OCI-LY1 (cell line): ENCODE results near the gene ZCCHC14.

Experiments
- H2AFZ ChIP-seq: fragments of 200-600 bp; sonication (generic), shearing (Covaris generic); 2 replicates; pipeline ENCODE4 v1.6.0; 2014; ENCODE audit warnings: antibody characterized with exemption, mild to moderate bottlenecking, low read length
- H3F3A ChIP-seq: fragments of 200-600 bp; sonication (generic), shearing (Covaris generic); 2 replicates; pipeline ENCODE4 v1.6.0; 2014; ENCODE audit warnings: mild to moderate bottlenecking, antibody characterized with exemption, low read length, moderate library complexity; ENCODE audit not compliant: insufficient read depth
- H3K27ac ChIP-seq: fragments of 200-600 bp; sonication (generic); 2 replicates; pipeline ENCODE4 v1.5.1; 2014; ENCODE audit warnings: low read length, mixed run types, mild to moderate bottlenecking, low read depth; ENCODE audit not compliant: poor library complexity, severe bottlenecking
- H3K27me3 ChIP-seq: fragments of 200-600 bp; sonication (generic); 2 replicates; pipeline ENCODE4 v1.6.0; 2014; ENCODE audit warnings: antibody characterized with exemption, mild to moderate bottlenecking, low read length, moderate library complexity; ENCODE audit not compliant: insufficient read depth
- H3K36me3 ChIP-seq: fragments of 200-600 bp; sonication (generic); 2 replicates; pipeline ENCODE4 v1.6.1; 2014; ENCODE audit warnings: mild to moderate bottlenecking, antibody characterized with exemption, low read length, moderate library complexity, mixed read lengths; ENCODE audit not compliant: insufficient read depth
- H3K4me1 ChIP-seq: fragments of 200-600 bp; sonication (generic); 2 replicates; pipeline ENCODE4 v1.5.1; 2014; ENCODE audit warnings: mild to moderate bottlenecking, low read length, moderate library complexity; ENCODE audit not compliant: insufficient read depth, severe bottlenecking
- H3K4me2 ChIP-seq: fragments of 200-600 bp; sonication (generic), shearing (Covaris generic); 2 replicates; pipeline ENCODE4 v1.6.1; 2014; ENCODE audit warnings: low read length
- H3K4me3 ChIP-seq: fragments of 200-600 bp; sonication (generic); 2 replicates; pipeline ENCODE4 v1.5.1; 2014; ENCODE audit warnings: low read length, low read depth, mild to moderate bottlenecking, mixed read lengths; ENCODE audit not compliant: poor library complexity, severe bottlenecking
- H3K79me2 ChIP-seq: fragments of 200-600 bp; shearing (Covaris generic); 2 replicates; pipeline ENCODE4 v1.6.1; 2016; ENCODE audit warnings: mixed run types, low read length, mixed read lengths; ENCODE audit not compliant: insufficient read depth
- H3K9ac ChIP-seq: fragments of 200-600 bp; sonication (generic), shearing (Covaris generic); 2 replicates; pipeline ENCODE4 v1.6.1; 2014; ENCODE audit warnings: mild to moderate bottlenecking, low read length, mixed read lengths
- H3K9me2 ChIP-seq: fragments of 200-600 bp; sonication (generic), shearing (Covaris generic); 2 replicates; pipeline ENCODE4 v1.6.1; 2014; ENCODE audit warnings: low read depth, mild to moderate bottlenecking, low read length, mixed read lengths
- H3K9me3 ChIP-seq: fragments of 200-600 bp; shearing (Covaris generic); 2 replicates; pipeline ENCODE4 v1.6.1; 2014; ENCODE audit warnings: low read length, mixed read lengths
- H4K20me1 ChIP-seq: fragments of 200-600 bp; sonication (generic), shearing (Covaris generic); 2 replicates; pipeline ENCODE4 v1.6.0; 2016; ENCODE audit warnings: mild to moderate bottlenecking, low read length; ENCODE audit not compliant: insufficient read depth
- EZH2 ChIP-seq: fragments of 200-600 bp; sonication (generic), shearing (Covaris generic); IDR thresholded peaks from 2 replicates; pipeline ENCODE4 v1.8.0; 2017; ENCODE audit warnings: borderline replicate concordance, mixed run types, mild to moderate bottlenecking, antibody characterized with exemption, low read length, moderate library complexity, mixed read lengths
- TF ChIP-seq, protein P1 (sequence below): fragments of 200-600 bp; sonication (generic), shearing (Covaris generic); IDR thresholded peaks from 2 replicates; pipeline ENCODE4 v1.5.1; 2017; ENCODE audit warnings: mild to moderate bottlenecking, antibody characterized with exemption, low read length, moderate library complexity, mixed read lengths

ZCCHC14 gene

DNA sequence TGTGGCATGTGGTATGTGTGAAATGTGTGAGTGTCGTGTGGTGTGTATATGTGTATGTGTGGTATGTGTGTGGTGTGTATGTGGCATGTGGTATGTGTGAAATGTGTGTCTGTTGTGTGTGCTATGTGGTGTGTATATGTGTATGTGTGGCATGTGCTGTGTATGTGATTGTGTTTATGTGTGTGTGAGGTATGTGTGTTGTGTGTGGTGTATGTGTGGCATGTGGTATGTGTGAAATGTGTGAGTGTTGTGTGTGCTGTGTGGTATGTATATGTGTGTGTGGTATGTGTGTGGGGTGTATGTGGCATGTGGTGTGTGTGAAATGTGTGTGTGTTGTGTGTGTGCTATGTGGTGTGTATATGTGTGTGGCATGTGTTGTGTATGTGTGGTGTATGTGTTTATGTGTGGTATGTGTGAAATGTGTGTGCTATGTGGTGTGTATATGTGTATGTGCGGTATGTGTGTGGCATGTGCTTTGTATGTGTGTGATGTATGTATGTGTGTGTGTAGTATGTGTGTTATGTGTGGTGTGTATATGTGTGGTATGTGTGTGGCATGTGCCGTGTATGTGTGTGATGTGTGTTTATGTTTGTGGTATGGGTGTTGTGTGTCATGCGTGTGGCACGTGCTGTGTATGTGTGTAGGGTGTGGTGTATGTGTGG, 9.6 kb upstream of the ZCCHC14 start:
- Histone ChIP-seq H3K9me3 (no peaks in the 10 kb centered on the region), H3K27me3 (0 out of 2 replicates have a peak, but pooled peaks cover 4% of the 10 kb centered on the region), H3K9me2 (no peaks in the 10 kb centered on the region), H3F3A (no peaks in the 10 kb centered on the region), H3K4me2 (no peak overlapping the region), H3K4me3 (no peak overlapping the region), H3K36me3 (no peaks in the 10 kb centered on the region; the same call in 1 of the 2 replicates), H3K27ac (no peak overlapping the region), H4K20me1 (no peaks in the 10 kb centered on the region), H3K4me1 (peaks cover 6% of the 10 kb centered on the region), H3K9ac (no peak overlapping the region), H2AFZ (no peak overlapping the region), H3K79me2 (no peaks in the 10 kb centered on the region)
- TF ChIP-seq, protein P1, sequence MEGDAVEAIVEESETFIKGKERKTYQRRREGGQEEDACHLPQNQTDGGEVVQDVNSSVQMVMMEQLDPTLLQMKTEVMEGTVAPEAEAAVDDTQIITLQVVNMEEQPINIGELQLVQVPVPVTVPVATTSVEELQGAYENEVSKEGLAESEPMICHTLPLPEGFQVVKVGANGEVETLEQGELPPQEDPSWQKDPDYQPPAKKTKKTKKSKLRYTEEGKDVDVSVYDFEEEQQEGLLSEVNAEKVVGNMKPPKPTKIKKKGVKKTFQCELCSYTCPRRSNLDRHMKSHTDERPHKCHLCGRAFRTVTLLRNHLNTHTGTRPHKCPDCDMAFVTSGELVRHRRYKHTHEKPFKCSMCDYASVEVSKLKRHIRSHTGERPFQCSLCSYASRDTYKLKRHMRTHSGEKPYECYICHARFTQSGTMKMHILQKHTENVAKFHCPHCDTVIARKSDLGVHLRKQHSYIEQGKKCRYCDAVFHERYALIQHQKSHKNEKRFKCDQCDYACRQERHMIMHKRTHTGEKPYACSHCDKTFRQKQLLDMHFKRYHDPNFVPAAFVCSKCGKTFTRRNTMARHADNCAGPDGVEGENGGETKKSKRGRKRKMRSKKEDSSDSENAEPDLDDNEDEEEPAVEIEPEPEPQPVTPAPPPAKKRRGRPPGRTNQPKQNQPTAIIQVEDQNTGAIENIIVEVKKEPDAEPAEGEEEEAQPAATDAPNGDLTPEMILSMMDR, result no peak
- no peak for TF ChIP-seq EZH2

DNA sequence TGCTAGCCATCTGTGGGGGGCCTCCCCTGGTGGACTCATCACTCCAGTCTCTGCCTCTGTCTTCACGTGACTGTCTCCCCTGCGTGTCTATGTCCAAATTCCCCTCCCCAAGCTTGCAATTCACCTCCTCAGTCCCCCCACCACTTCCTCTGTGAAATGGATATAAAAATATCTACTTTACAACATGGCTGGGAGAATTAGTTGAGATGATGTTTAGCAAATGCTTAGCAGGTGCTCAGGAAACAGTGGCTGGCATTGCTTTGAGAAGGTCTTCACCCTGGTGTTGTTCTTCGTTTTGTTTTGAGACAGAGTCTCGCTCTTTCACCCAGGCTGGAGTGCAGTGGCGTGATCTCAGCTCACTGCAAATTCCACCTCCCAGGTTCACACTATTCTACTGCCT, 8.3 kb upstream of the ZCCHC14 start:
- H3K27ac ChIP-seq, result no peak overlapping the region
- H2AFZ ChIP-seq, result no peak overlapping the region
- no peaks in the 10 kb centered on the region; the same call in 1 of the 2 replicates for H3K36me3 ChIP-seq
- peaks cover 6% of the 10 kb centered on the region for H3K4me1 ChIP-seq
- H3K4me2 ChIP-seq, result no peak overlapping the region
- no peaks in the 10 kb centered on the region for H4K20me1 ChIP-seq
- H3K9me2 ChIP-seq, result no peaks in the 10 kb centered on the region
- no peaks in the 10 kb centered on the region for H3K79me2 ChIP-seq
- H3K9me3 ChIP-seq, result no peaks in the 10 kb centered on the region
- TF ChIP-seq EZH2, result no peak
- TF ChIP-seq, protein P1, result no peak
- 0 out of 2 replicates have a peak, but pooled peaks cover 4% of the 10 kb centered on the region for H3K27me3 ChIP-seq
- H3K9ac ChIP-seq, result no peak overlapping the region
- no peak overlapping the region for H3K4me3 ChIP-seq
- H3F3A ChIP-seq, result no peaks in the 10 kb centered on the region

DNA sequence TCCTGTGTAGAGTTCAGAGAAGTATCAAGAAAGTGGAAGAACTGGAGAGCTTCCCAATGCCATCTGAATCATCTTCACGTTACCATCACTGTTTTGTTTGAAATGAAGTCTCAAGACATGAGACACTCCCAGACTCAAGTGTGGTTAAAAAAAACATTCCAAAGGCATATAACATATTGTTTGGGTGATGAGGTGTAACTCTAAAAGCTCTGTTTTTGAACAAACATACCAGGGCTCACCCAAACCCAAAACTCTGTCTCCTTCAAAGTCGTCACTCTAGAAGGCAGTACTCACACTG, 6.3 kb upstream of the ZCCHC14 start:
- H3K36me3 ChIP-seq, result no peaks in the 10 kb centered on the region
- no peak overlapping the region for H3K27ac ChIP-seq
- H3K27me3 ChIP-seq, result no peaks in the 10 kb centered on the region

More for the DNA sequence above, 6.3 kb upstream of the ZCCHC14 start:
- Histone ChIP-seq H2AFZ (no peak overlapping the region), H3K4me1 (peaks cover 6% of the 10 kb centered on the region), H3K9ac (no peak overlapping the region), H3K9me3 (no peaks in the 10 kb centered on the region), H3F3A (no peaks in the 10 kb centered on the region), H4K20me1 (no peaks in the 10 kb centered on the region), H3K4me2 (no peak overlapping the region), H3K79me2 (no peaks in the 10 kb centered on the region), H3K9me2 (no peaks in the 10 kb centered on the region), H3K4me3 (no peak overlapping the region)
- TF ChIP-seq, protein P1, result no peak
- TF ChIP-seq EZH2, result no peak
